C4-2B (cell line): ENCODE data around the gene BHLHA15.

Experiments
- ZFX ChIP-seq: fragments of 450-650 bp; IDR thresholded peaks from 2 replicates; pipeline ENCODE4 v1.6.1; 2017
- TF ChIP-seq, protein P1 (sequence below): fragments of 450-650 bp; conservative IDR thresholded peaks from 2 replicates; pipeline ENCODE4 v1.5.1; 2017; ENCODE audit warnings: mild to moderate bottlenecking

DNA sequence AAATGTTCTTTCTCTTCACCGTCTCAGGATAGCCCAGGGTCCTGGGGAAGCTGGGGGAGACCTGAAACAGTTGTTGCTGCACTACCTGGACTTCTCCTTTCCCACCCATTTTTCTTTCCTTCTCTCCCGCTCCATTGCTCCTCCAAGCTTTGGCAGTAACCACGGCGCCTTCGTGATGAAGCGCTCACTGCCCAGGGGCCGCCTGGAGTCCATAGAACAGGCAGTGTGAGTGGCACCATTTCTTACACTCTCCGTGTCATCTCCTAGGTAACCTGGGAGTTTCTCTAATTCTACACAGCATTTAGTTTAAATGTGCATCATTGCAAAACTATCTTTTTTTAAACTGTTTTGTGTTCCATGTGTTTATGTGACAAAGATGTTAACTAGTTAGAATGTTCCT lies 40.3 kb upstream of the BHLHA15 start:
- TF ChIP-seq, protein P1, sequence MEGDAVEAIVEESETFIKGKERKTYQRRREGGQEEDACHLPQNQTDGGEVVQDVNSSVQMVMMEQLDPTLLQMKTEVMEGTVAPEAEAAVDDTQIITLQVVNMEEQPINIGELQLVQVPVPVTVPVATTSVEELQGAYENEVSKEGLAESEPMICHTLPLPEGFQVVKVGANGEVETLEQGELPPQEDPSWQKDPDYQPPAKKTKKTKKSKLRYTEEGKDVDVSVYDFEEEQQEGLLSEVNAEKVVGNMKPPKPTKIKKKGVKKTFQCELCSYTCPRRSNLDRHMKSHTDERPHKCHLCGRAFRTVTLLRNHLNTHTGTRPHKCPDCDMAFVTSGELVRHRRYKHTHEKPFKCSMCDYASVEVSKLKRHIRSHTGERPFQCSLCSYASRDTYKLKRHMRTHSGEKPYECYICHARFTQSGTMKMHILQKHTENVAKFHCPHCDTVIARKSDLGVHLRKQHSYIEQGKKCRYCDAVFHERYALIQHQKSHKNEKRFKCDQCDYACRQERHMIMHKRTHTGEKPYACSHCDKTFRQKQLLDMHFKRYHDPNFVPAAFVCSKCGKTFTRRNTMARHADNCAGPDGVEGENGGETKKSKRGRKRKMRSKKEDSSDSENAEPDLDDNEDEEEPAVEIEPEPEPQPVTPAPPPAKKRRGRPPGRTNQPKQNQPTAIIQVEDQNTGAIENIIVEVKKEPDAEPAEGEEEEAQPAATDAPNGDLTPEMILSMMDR, result no peak
- TF ChIP-seq ZFX, result no peak
